Breast epithelium (tissue), 4 donors: ENCODE measurements around the gene FPGS. TPM values are rescaled to one million over a fixed set of nuclear protein-coding genes. Genes with fewer than 3 reads are reported as not detected.

Experiments
- DNase-seq, 2 donors: peaks; one replicate each; pipeline ENCODE4 v3.0.0-alpha.2; 2019; ENCODE audit warnings: low spot score in 2 of 2
- H3K27ac ChIP-seq, 2 donors: fragments of 200-600 bp; sonication (generic) in 1 of 2; one replicate each; pipeline ENCODE4 v1.5.1; 2016 to 2019; ENCODE audit warnings: mild to moderate bottlenecking in 1 of 2
- H3K27me3 ChIP-seq, 2 donors: fragments of 200-600 bp; sonication (generic) in 1 of 2; one replicate each; pipeline versions ENCODE4 v1.5.1 to v1.6.0; 2017 to 2019; ENCODE audit warnings: control low read depth in 1 of 2, mild to moderate bottlenecking in 1 of 2
- H3K36me3 ChIP-seq: fragments of 200-600 bp; one replicate; pipeline ENCODE4 v1.5.1; 2019
- H3K4me1 ChIP-seq, 2 donors: fragments of 200-600 bp; sonication (generic); one replicate each; pipeline ENCODE4 v1.5.1; 2016 to 2019; ENCODE audit warnings: control low read depth in 1 of 2
- H3K4me3 ChIP-seq, 3 donors: fragments of 200-600 bp; sonication (generic); 1 replicate in 2 of 3; 2 replicates in 1 of 3; pipeline ENCODE4 v1.5.1; 2016 to 2019; ENCODE audit warnings: mild to moderate bottlenecking in 3 of 3, moderate library complexity in 2 of 3
- H3K9me3 ChIP-seq, 2 donors: fragments of 200-600 bp; sonication (generic) in 1 of 2; one replicate each; pipeline ENCODE4 v1.5.1; 2016 to 2019; ENCODE audit warnings: control low read depth in 1 of 2
- POLR2A ChIP-seq: fragments of 450-650 bp; IDR thresholded peaks from one replicate; pipeline ENCODE4 v1.6.1; 2016; ENCODE audit warnings: antibody characterized with exemption, mild to moderate bottlenecking, moderate library complexity
- POLR2AphosphoS5 ChIP-seq, 3 donors: sonication (generic); formaldehyde crosslinking; IDR thresholded peaks; one replicate each; pipeline ENCODE4 v1.6.1; 2017; ENCODE audit warnings: antibody characterized with exemption in 3 of 3
- intact Hi-C: fragments of 100-400 bp; cut with DNase I; formaldehyde crosslinking; loops from one replicate; pipeline ENCODE4 v1.15.1; 2023; ENCODE audit warnings: low total_unique reads
- total RNA-seq, 3 donors: library from RNA; depleted of rRNA; stranded (reverse); fragments of >200 nt; gene quantifications; one replicate each; pipeline ENCODE4 v1.1.0, GENCODE V29; 2016
- TF ChIP-seq, protein P1 (sequence below), 3 donors: fragments of 450-650 bp; IDR thresholded peaks; one replicate each; pipeline ENCODE4 v1.5.1; 2016 to 2017; ENCODE audit warnings: antibody characterized with exemption in 3 of 3, mild to moderate bottlenecking in 3 of 3, moderate library complexity in 3 of 3

Gene FPGS
- total RNA-seq, 3 donors from 2014 or later, result 56.3 to 108 (median 78.6) TPM

DNA sequence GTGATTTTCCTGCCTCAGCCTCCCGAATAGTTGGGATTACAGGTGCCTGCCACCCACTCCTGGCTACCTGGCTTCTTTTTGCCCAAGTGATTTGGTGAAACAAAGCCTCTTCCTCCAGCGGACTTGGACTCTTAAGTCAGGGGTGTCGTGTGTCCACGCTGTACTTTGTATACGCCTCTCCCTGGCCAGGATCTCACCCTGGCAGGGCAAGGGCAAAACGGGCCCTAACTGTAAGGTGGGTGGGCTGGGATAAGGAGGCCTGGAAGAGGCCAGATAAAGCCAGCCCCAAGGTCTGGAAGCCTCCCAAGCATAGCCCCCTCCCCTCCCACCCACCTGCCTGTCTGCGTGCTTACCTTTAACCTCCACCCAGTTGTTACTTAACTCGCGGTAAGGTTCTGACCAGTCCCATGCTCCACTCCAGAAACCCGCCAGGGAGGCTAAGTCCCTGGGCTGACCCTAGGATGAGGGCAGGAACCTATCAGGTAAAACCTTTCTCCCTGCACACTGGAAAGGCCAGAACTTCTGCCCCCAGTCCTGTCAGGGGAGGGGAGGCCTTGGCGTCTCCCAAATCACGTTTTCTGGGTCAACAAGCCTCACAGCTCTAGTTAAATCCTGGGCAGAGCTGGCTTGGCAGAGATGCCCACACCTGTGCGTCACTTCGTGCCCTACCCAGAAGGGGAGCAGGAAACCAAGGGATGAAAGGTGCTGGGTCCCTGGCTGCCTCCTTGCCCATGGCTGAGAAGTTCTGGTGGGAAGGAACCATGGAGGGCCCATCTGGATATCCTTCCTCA lies 8.5 kb upstream of the FPGS start:
- peaks cover 8% of the 10 kb centered on the region for H3K36me3 ChIP-seq
- H3K27ac ChIP-seq, result peak overlapping the region; percentile 20 to 60
- no peak for DNase-seq
- no peaks in the 10 kb centered on the region for H3K9me3 ChIP-seq
- intact Hi-C loops, result no loop called here
- peaks cover 2 to 12% of the 10 kb centered on the region in 2 donors for H3K4me1 ChIP-seq
- no peak overlapping the region for H3K4me3 ChIP-seq
- TF ChIP-seq, protein P1, sequence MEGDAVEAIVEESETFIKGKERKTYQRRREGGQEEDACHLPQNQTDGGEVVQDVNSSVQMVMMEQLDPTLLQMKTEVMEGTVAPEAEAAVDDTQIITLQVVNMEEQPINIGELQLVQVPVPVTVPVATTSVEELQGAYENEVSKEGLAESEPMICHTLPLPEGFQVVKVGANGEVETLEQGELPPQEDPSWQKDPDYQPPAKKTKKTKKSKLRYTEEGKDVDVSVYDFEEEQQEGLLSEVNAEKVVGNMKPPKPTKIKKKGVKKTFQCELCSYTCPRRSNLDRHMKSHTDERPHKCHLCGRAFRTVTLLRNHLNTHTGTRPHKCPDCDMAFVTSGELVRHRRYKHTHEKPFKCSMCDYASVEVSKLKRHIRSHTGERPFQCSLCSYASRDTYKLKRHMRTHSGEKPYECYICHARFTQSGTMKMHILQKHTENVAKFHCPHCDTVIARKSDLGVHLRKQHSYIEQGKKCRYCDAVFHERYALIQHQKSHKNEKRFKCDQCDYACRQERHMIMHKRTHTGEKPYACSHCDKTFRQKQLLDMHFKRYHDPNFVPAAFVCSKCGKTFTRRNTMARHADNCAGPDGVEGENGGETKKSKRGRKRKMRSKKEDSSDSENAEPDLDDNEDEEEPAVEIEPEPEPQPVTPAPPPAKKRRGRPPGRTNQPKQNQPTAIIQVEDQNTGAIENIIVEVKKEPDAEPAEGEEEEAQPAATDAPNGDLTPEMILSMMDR (IDR thresholded peaks at IDR 0.05), result no peak
- no peak for TF ChIP-seq POLR2AphosphoS5 (IDR thresholded peaks at IDR 0.05)
- no peaks in the 10 kb centered on the region for H3K27me3 ChIP-seq

DNA sequence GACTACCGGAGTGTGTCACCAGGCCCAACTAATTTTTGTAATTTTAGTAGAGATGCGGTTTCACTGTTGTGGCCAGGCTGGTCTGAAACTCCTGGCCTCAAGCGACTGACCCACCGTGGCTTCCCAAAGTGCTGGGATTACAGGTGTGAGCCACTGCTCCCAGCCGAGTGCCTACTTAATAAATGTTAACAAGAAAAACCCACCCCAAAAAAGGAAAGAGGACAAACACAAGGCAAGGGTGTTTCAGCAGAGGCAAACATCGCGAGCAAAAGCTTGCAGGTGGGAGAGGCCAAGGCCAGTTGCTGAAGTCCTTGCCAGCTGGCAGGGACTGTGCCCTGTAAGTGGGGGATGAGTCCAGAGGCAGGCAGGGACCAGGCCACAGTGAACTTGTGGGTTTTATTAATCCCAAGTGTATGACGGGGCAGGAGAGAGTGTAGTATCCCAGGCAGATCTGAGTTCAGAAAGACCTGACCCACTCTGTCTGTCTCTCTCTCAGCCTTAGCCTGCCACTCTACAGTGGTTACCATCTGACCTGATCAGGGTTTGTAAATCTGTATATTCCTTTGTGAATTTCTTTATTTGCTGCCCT lies 6.4 kb upstream of the FPGS start:
- Histone ChIP-seq H3K9me3 (no peaks in the 10 kb centered on the region), H3K4me1 (peaks cover 2 to 12% of the 10 kb centered on the region in 2 donors), H3K27ac (peak overlapping the region; percentile 45 to 61), H3K27me3 (no peaks in the 10 kb centered on the region), H3K4me3 (no peak overlapping the region), H3K36me3 (no peaks in the 10 kb centered on the region)
- TF ChIP-seq POLR2AphosphoS5 (IDR thresholded peaks at IDR 0.05) (peak in 2 of 3 donors; percentile 22 to 30), POLR2A (no peak)
- intact Hi-C loops, result no loop called here
- no peak for DNase-seq

DNA sequence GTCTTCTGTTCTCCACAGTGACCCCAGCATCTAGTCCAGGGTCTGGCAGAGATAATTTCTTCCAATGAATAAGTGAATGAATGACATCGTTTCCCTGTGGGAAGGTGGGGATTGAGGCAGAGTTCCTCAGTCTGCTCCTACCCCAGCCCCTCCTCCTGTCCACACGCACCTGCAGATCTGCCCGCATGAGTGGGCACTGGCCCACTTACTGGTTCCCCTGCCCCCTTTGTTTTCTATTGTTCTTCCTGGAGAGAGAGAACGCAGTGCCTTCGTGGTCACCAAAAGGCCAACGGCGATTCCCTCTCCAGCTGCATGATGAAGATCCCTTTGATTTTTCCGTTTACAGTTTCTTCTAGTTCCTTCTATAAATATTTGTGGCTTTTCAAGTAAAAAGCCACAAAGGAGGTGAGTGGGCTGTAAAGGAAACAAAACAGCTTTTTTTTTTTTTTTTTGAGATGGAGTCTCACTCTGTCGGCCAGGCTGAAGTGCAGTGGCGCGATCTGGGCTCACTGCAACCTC lies 5.8 kb upstream of the FPGS start:
- no peak overlapping the region for H3K4me3 ChIP-seq
- H3K27me3 ChIP-seq, result no peaks in the 10 kb centered on the region
- intact Hi-C loops, result no loop called here
- H3K4me1 ChIP-seq, result peaks cover 2 to 12% of the 10 kb centered on the region in 2 donors
- H3K36me3 ChIP-seq, result no peaks in the 10 kb centered on the region
- DNase-seq, result no peak
- TF ChIP-seq POLR2A (no peak), POLR2AphosphoS5 (IDR thresholded peaks at IDR 0.05) (no peak)
- TF ChIP-seq, protein P1 (IDR thresholded peaks at IDR 0.05), result no peak
- H3K9me3 ChIP-seq, result no peaks in the 10 kb centered on the region
- H3K27ac ChIP-seq, result peak overlapping the region; percentile 45 to 61

DNA sequence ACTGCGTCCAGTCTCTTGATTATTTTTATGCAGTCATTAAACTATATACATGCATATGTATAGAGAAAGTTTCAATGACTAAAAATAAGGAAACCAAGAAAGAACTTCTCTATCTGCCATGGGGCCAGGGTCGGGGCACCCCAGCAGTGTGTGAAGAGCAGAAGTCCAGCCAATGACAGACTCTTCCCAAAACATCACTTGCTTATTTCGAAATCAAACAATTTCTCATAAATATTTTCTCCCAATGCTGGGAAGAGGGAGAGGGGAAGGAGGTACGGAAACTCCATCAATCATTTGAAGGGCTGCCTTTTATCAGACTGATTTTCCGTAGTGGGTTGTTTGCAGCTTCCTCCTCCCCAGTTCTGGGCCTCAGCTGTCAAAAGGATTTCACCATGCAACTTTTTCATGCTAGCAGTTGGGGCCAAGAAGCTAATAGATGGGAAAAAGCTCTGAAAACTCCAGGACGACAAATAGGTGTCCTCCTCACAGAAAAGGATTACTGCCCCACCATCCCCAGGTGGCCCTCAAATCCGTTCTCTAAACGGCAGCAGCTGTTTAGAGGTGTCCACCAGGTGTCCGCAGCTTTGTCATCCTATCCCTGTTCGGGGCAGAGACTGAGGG lies 617 bp upstream of the FPGS start:
- Histone ChIP-seq H3K36me3 (peaks cover under 1% of the 10 kb centered on the region), H3K27me3 (no peaks in the 10 kb centered on the region), H3K27ac (peak overlapping the region; percentile 92 to 96), H3K9me3 (no peaks in the 10 kb centered on the region), H3K4me1 (peaks cover 9 to 15% of the 10 kb centered on the region in 2 donors), H3K4me3 (peak overlapping the region; percentile 66 to 77 (median 73))
- TF ChIP-seq, protein P1 (IDR thresholded peaks at IDR 0.05), result peak in 2 of 3 donors; percentile 25 to 36
- TF ChIP-seq POLR2AphosphoS5 (IDR thresholded peaks at IDR 0.05) (peak in 1 of 3 donors; percentile 20), POLR2A (no peak)
- DNase-seq, result no peak
- intact Hi-C loops, result no loop called here

DNA sequence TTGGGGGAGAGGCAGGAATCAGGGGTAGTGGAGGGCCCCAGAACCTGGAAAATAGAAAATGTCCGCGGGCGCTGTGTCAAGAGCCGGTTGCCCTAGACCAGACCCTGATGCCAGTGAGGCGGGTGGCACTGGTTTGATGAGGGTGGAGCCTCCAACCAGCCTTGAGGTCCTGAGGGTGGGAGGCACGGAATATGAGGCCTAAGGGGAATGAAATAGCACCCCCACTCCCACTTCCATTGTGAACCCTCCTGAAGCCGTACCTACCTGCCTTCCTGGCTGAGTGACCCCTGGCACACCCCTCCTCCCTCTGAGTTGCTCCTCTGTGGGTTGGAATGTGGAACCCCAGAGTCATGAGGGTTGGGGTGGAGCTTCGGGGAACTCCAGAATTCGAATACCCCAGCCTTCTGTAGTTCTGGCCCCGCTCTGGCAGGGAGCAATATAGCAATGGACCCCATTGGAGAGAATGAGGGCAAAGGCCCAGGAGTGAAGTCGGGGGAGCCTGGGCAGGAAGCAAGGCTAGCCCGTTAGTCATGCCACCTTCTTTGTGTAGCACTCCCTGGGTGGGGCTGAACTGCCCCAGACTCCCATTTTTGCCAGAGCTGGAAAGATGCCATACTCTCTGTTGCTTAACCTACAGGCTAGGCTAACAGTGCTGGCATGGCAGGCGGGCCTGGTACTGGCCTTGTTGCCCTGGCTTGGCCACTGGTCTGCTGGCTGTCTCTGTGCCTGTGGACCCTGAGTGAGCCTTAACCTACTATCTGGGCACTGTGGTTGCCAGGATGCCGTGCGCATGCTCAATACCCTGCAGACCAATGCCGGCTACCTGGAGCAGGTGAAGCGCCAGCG lies 1.0 kb downstream of the FPGS start:
- intact Hi-C loops, result no loop called here
- TF ChIP-seq POLR2AphosphoS5 (IDR thresholded peaks at IDR 0.05) (no peak), POLR2A (no peak)
- TF ChIP-seq, protein P1 (IDR thresholded peaks at IDR 0.05), result no peak

More for the DNA sequence above, 1.0 kb downstream of the FPGS start:
- H3K27me3 ChIP-seq, result no peaks in the 10 kb centered on the region
- peak overlapping the region; percentile 66 to 77 (median 73) for H3K4me3 ChIP-seq
- no peaks in the 10 kb centered on the region for H3K9me3 ChIP-seq
- H3K4me1 ChIP-seq, result peaks cover 9 to 10% of the 10 kb centered on the region in 2 donors
- H3K27ac ChIP-seq, result peak overlapping the region; percentile 92 to 96
- H3K36me3 ChIP-seq, result peaks cover 4% of the 10 kb centered on the region
- DNase-seq, result no peak
